Right renal cortex interstitium (tissue), 3 donors: ENCODE results near the gene RNF40. TPM values are rescaled to one million over a fixed set of nuclear protein-coding genes. Genes with fewer than 3 reads are reported as not detected.
"Not testable (repeated sequence)": the region's sequence is repeated elsewhere in the genome, so short reads cannot be mapped to it uniquely, and the experiment has no call there.

Experiments
- DNase-seq, 3 donors: peaks; one replicate each; pipeline ENCODE4 v3.0.0-alpha.2; 2013; ENCODE audit warnings: low read depth in 3 of 3, low spot score in 2 of 3
- polyA plus RNA-seq, 3 donors: library from polyadenylated mRNA; unstranded; fragments of 120-200 nt; gene quantifications; one replicate each; pipeline ENCODE4 v1.2.1, GENCODE V29; 2013; ENCODE audit not compliant: insufficient read length in 3 of 3

RNF40 gene
- polyA plus RNA-seq, 3 donors: 111 to 123 (median 113) TPM

- DNase-seq: no peak
These were observed 18.4 kb downstream of the RNF40 start for GRCh38 chr16:30780549-30780948.

GRCh38 chr16:30782486-30783279 is 20.6 kb downstream of the RNF40 start:
- no peak for DNase-seq

DNA sequence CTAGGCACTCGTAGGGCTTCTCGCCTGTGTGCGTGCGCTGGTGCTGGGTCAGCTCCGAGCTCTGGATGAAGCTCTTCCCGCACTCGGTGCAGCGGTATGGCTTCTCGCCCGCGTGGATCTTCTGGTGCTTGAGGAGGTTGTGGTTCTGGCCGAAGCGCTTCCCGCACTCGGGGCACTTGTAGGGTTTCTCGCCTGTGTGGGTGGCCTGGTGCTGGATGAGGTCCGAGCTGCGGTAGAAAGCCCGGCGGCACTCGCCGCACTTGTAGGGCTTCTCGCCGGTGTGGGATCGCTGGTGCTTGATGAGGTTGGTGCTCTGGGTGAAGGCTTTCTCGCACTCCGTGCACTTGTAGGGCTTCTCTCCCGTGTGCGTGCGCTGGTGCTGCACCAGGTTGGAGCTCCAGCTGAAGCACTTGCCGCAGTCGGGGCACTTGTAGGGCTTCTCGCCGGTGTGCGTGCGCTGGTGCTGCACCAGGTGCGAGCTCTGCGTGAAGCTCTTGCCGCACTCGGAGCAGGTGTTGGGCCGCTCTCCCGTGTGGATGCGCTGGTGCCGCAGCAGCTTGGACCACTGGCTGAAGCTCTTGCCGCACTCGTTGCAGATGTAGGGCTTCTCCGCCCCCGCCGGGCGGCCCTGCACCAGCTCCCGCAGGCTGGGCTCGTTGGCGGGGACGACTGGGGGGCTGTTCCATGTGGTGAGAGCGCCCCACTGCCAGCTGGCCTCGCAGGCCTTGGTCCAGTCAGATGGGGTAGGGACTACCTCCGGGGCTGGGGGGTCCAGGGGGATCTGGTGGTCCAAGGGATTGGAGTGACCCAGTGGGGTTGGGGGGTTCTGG is 21.4 kb downstream of the RNF40 start:
- DNase-seq: no peak

DNA sequence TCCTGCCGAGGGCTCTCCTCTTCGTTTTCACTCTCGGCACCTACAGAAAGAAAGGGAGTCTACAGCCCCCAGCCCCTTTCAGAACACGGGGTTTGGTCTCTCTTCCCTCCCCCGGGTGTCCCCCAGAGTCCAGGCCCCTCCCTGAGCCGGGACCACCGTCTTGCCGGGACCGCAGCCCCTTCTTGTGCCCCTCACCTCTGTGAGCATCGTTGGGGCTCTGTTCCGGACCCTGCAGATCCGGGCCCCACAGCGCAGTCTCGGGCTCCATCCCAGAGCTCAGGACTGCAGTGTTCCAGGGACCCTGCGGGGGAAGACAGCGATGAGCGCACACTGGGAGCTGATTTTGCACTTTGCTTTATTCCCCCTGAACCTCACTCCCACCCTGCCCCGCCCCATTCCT is 22.1 kb downstream of the RNF40 start:
- no peak for DNase-seq

GRCh38 chr16:30785126-30786106 is 23.3 kb downstream of the RNF40 start:
- DNase-seq: no peak

- DNase-seq: no peak
These were observed 24.2 kb downstream of the RNF40 start for GRCh38 chr16:30786115-30786935.

DNA sequence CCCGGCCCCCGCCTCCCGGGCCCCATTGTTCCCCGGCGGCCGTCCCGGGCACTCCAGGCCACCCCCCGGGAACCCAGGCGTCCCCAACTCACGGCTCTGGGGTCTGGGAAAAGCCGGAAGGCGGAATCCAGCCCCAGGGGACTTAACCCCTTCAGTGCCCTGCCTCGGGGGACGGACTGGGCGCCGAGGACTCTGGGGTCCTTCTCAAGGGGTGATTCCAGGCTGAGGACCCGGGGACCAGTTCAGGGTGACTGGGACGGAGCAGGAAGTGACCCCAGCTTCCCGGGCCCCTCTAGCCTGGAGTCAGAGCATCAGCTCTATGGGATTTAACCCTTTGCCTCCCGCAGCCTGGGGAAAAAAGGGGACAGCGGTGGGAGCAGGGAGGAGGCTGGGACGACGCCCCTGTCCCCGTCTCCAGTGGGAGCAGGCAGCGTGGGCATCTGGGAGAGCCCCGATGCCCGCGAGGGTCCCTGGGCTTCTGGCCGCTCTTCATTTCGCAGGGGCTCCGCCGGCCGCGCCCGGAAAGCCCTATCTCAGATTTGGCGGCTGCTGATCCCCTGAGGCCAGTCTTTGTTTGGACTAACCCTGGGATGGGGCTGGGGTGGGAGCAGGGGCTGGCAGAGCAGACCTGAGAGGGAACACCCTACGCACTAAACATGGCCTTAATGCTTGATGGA is 25.0 kb downstream of the RNF40 start, which contains the start of gene ZNF629:
Gene ZNF629 (minus strand): TSS at position 270 of the 677 bp plus-strand sequence. CDS start 2,723 bp downstream, outside the sequence.
- DNase-seq: no peak

DNA sequence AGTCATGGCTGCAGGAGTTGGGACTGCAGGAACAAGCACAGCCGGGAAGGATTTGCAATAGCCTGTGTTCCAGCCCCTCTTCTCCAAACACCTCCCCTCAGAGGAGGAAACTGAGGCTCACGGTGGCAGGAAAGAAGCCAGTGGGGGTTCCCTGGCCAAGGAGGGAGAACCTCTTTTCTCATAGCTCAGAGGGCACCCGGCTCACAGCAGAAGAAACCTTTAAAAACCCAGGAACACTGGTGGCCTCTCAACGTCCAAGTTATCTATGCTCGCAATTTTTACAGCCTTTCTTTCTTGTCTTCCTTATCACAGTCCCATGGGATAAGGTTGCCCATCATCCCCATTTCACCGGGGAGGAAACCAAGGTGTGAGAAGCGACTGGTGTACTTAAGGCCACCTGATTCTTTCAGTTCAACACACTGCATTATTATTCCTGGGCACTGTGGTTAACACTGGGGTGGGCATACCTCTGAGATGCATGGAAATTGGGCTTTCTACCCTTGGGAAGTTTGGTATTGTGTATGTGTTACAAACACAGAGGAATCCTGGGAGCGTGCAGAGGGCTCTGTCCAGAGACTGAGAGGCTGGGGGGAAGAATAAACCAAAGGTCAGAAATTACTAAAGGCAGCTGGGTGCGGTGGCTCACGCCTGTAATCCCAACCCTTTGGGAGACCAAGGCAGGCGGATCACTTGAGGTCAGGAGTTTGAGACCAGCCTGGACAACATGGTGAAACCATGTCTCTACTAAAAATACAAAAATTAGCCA is 25.7 kb downstream of the RNF40 start:
- DNase-seq: no peak

- DNase-seq: no peak
These were observed 31.5 kb downstream of the RNF40 start for GRCh38 chr16:30793508-30794069.

DNA sequence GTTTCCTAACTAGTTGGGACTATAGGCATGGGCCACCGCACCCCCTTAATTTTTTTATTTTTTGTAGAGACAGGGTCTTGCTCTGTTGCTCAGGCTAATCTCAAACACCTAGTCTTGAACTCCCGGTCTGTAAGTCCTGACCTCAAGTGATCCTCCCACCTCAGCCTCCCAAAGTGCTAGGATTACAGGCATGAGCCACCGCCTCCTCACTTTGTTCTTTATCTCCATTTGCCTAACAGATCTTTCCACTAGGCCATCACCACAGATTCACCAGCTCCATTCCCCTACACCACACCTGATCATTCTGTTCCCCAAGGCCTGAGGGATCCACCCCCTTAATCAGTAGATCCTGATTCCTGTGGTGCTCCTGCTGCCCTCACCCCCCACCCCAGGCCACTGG is 32.5 kb downstream of the RNF40 start:
- DNase-seq: no peak

DNA sequence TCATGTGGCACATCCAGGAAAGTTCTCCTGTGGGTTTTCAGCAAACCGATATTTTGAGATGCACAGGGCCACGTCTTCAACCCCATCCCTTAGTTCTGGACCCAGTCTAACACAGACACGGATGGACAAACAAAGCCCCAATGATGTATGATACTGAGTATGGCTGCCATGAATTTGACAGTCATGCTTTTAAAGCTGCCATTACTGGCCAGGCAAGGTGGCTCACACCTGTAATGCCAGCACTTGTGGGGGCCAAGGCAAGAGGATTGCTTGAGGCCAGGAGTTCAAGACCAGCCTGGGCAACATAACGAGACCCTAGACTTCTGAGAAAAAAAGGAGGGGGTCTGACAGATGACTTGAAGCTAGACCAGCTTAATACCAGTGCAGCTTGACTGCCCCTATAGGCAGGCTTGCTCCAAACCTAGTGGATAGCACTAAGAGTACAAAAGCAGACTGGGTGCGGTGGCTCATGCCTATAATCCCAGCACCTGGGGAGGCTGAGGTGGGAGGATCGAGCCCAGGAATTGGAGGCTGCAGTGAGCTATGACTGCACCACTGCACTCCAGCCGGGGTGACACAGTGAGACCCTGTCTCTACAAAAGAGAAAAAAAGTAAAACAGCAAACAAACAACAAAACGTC is 35.7 kb downstream of the RNF40 start:
- DNase-seq: no peak

GRCh38 chr16:30802936-30803335 is 40.8 kb downstream of the RNF40 start:
- no peak for DNase-seq

DNA sequence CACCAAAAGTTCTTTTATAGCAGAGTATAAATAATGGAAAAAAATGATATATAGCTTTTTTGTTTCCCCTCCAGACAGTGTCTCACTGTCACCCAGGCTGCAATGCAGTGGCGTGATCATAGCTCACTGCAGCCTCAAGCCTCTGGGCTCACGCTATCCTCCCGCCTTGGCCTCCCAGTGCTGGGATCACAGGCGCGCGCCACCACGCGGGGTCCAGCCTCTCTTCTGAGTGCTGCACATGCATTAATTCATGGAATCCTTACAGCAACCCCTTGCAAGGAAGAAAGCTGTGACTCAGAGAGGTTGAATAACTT is 42.9 kb downstream of the RNF40 start:
- no peak for DNase-seq

GRCh38 chr16:30805370-30806169 is 43.4 kb downstream of the RNF40 start:
- DNase-seq: peak in 2 of 3 donors; percentile 72 to 82

DNA sequence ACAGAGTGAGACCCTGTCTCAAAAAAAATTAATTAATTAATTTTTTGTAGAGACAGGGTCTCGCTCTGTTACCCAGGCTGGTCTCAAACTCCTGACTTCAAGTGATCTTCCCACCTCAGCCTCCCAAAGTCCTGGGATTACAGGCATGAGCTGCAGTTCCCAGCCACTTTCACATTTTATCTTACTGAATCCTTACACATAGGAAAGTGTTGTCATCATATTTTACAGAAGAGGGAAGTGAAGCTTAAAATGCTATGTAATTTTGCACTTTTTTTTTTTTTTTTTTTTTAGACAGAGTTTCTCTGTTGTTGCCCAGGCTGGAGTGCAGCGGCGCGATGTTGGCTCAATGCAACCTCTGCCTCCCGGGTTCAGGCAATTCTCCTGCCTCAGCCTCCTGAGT is 46.0 kb downstream of the RNF40 start:
- no peak for DNase-seq

- not testable (repeated sequence) for DNase-seq
These were observed 46.8 kb downstream of the RNF40 start for GRCh38 chr16:30808890-30809426.

GRCh38 chr16:30809675-30810074 is 47.6 kb downstream of the RNF40 start:
- DNase-seq: not testable (repeated sequence)
